Measurements from ENCODE around the gene RAPGEF4. TPM values are rescaled to one million over a fixed set of nuclear protein-coding genes. Genes with fewer than 3 reads are reported as not detected.

The RAPGEF4 gene
- total RNA-seq, 1 experiment from 2014 or later = 0.59 TPM

- no peaks in the 10 kb centered on the region for H3K4me1 ChIP-seq (ENCODE audit: control insufficient read depth in 1 of 2, insufficient read depth in 2 of 2, low read length in 2 of 2)
- ATAC-seq = no peak
- TF ChIP-seq YY1 (IDR thresholded peaks at IDR 0.05; ENCODE audit: extremely low read depth, insufficient replicate concordance, low read depth, low read length) = no peak
- no peak for TF ChIP-seq CEBPB (IDR thresholded peaks at IDR 0.05; ENCODE audit: low read depth)
- TF ChIP-seq SIN3A (IDR thresholded peaks at IDR 0.05; ENCODE audit: low read depth) = no peak
- no peak for TF ChIP-seq RAD21 (IDR thresholded peaks at IDR 0.05; ENCODE audit: low read depth)
- TF ChIP-seq, protein P1, sequence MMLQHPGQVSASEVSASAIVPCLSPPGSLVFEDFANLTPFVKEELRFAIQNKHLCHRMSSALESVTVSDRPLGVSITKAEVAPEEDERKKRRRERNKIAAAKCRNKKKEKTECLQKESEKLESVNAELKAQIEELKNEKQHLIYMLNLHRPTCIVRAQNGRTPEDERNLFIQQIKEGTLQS (IDR thresholded peaks at IDR 0.05) = no peak
- H3K9me3 ChIP-seq (ENCODE audit: control insufficient read depth in 1 of 2, insufficient read depth in 1 of 2, low read depth in 1 of 2, low read length in 2 of 2) = no peaks in the 10 kb centered on the region
- H3K27ac ChIP-seq (ENCODE audit: low read depth, low read length) = no peak overlapping the region
- no peak for DNase-seq (ENCODE audit: low read depth, low spot score)
- ChIA-PET RAD21 (ENCODE audit: low non-redundant PET in 1 of 2, low total read pairs in 2 of 2, uncharacterized antibody in 2 of 2, unreplicated experiment in 2 of 2) (no interaction called here), POLR2A (no interaction called here), CTCF (interaction anchor here (1.1 to 1.2 kb wide), 2 partner anchors 14 to 21 kb away, joined by 3 to 4 read pairs; no protein-coding TSS in a partner anchor)
- H3K4me2 ChIP-seq (ENCODE audit: low read length) = no peak overlapping the region
- H3K4me3 ChIP-seq (replicated peaks in 1 of 2; ENCODE audit: low read depth in 1 of 2, low read length in 2 of 2) = no peak overlapping the region
- H3K9ac ChIP-seq (ENCODE audit: low read length) = no peak overlapping the region
- intact Hi-C loops (cut with micrococcal nuclease) = no loop called here
- no peaks in the 10 kb centered on the region; the same call in 1 of the 2 replicates for H3K9me2 ChIP-seq (ENCODE audit: insufficient read depth)
- BruUV-seq (replicated peaks) = no TSS peak
- H2AFZ ChIP-seq (ENCODE audit: low read depth, low read length, poor library complexity, severe bottlenecking) = no peak overlapping the region
- no peaks in the 10 kb centered on the region for H4K20me1 ChIP-seq (ENCODE audit: insufficient read depth)
- no peaks in the 10 kb centered on the region for H3K79me2 ChIP-seq (ENCODE audit: insufficient read depth, low read length)
- H3K27me3 ChIP-seq (ENCODE audit: insufficient read depth, low read length) = no peaks in the 10 kb centered on the region
- H3K36me3 ChIP-seq (ENCODE audit: control insufficient read depth in 1 of 2, insufficient read depth in 2 of 2, low read length in 2 of 2) = no peaks in the 10 kb centered on the region
These were observed 10.9 kb upstream of the RAPGEF4 start for GRCh38 chr2:172724724-172725123.

GRCh38 chr2:172725284-172725683 lies 10.4 kb upstream of the RAPGEF4 start:
- Histone ChIP-seq H2AFZ (ENCODE audit: low read depth, low read length, poor library complexity, severe bottlenecking) (no peak overlapping the region), H3K4me1 (ENCODE audit: control insufficient read depth in 1 of 2, insufficient read depth in 2 of 2, low read length in 2 of 2) (no peaks in the 10 kb centered on the region), H3K27me3 (ENCODE audit: insufficient read depth, low read length) (no peaks in the 10 kb centered on the region), H3K9ac (ENCODE audit: low read length) (no peak overlapping the region), H3K79me2 (ENCODE audit: insufficient read depth, low read length) (no peaks in the 10 kb centered on the region), H3K4me2 (ENCODE audit: low read length) (no peak overlapping the region), H4K20me1 (ENCODE audit: insufficient read depth) (no peaks in the 10 kb centered on the region), H3K36me3 (ENCODE audit: control insufficient read depth in 1 of 2, insufficient read depth in 2 of 2, low read length in 2 of 2) (no peaks in the 10 kb centered on the region), H3K4me3 (replicated peaks in 1 of 2; ENCODE audit: low read depth in 1 of 2, low read length in 2 of 2) (no peak overlapping the region), H3K9me2 (ENCODE audit: insufficient read depth) (no peaks in the 10 kb centered on the region; the same call in 1 of the 2 replicates), H3K27ac (ENCODE audit: low read depth, low read length) (no peak overlapping the region), H3K9me3 (ENCODE audit: control insufficient read depth in 1 of 2, insufficient read depth in 1 of 2, low read depth in 1 of 2, low read length in 2 of 2) (no peaks in the 10 kb centered on the region)
- TF ChIP-seq TCF7L2 (IDR thresholded peaks at IDR 0.05; ENCODE audit: borderline replicate concordance, extremely low read depth, insufficient read depth, insufficient read length) (no peak), CBX3 (IDR thresholded peaks at IDR 0.05; ENCODE audit: low read depth) (no peak), ELF1 (IDR thresholded peaks at IDR 0.05; ENCODE audit: borderline replicate concordance, low read depth) (no peak), EZH2 (IDR thresholded peaks at IDR 0.05) (no peak), SRF (IDR thresholded peaks at IDR 0.05; ENCODE audit: low read depth) (no peak), YY1 (IDR thresholded peaks at IDR 0.05; ENCODE audit: extremely low read depth, insufficient replicate concordance, low read depth, low read length) (no peak), ZBTB33 (IDR thresholded peaks at IDR 0.05; ENCODE audit: extremely low read depth, insufficient replicate concordance, low read length) (no peak), EGR1 (IDR thresholded peaks at IDR 0.05; ENCODE audit: low read depth) (no peak), ZNF274 (IDR thresholded peaks at IDR 0.05; ENCODE audit: low read depth, low read length) (no peak), EZH2phosphoT487 (IDR thresholded peaks at IDR 0.05; ENCODE audit: borderline replicate concordance) (no peak)
- DNase-seq (ENCODE audit: low read depth, low spot score) = no peak
- intact Hi-C loops (cut with micrococcal nuclease) = no loop called here
- RAD21 ChIA-PET (ENCODE audit: low non-redundant PET in 1 of 2, low total read pairs in 2 of 2, uncharacterized antibody in 2 of 2, unreplicated experiment in 2 of 2) = no interaction called here
- POLR2A ChIA-PET = no interaction called here
- CTCF ChIA-PET = no interaction called here
- no peak for ATAC-seq
- BruUV-seq (replicated peaks) = no TSS peak
